ENCODE data around the gene NTN4. TPM values are rescaled to one million over a fixed set of nuclear protein-coding genes. Genes with fewer than 3 reads are reported as not detected.

Gene NTN4
- total RNA-seq, 1 donor from 2014 or later = 136 TPM

- Histone ChIP-seq H3K36me3 (no peaks in the 10 kb centered on the region), H3K27me3 (no peaks in the 10 kb centered on the region), H3K4me1 (no peaks in the 10 kb centered on the region), H3K4me3 (no peak overlapping the region), H3K9me3 (no peaks in the 10 kb centered on the region), H3K27ac (no peak overlapping the region)
- no peak for TF ChIP-seq CTCF (IDR thresholded peaks at IDR 0.05)
- no peak for DNase-seq
- intact Hi-C loops (cut with DNase I) = no loop called here
- ATAC-seq = no peak
Measured at GRCh38 chr12:95642583-95642982, 148.0 kb downstream of the NTN4 start.

- no peak for TF ChIP-seq CTCF (IDR thresholded peaks at IDR 0.05)
Measured at GRCh38 chr12:95641299-95641952, 149.1 kb downstream of the NTN4 start.

GRCh38 chr12:95640516-95640915 lies 150.0 kb downstream of the NTN4 start:
- intact Hi-C loops (cut with DNase I) = no loop called here
- Histone ChIP-seq H3K4me3 (no peak overlapping the region), H3K27me3 (no peaks in the 10 kb centered on the region), H3K9me3 (no peaks in the 10 kb centered on the region), H3K4me1 (no peaks in the 10 kb centered on the region), H3K27ac (no peak overlapping the region), H3K36me3 (no peaks in the 10 kb centered on the region)
- DNase-seq = no peak
- no peak for ATAC-seq
- no peak for TF ChIP-seq CTCF (IDR thresholded peaks at IDR 0.05)

More at GRCh38 chr12:95641299-95641952, 149.1 kb downstream of the NTN4 start:
- Histone ChIP-seq H3K36me3 (no peaks in the 10 kb centered on the region), H3K4me3 (no peak overlapping the region), H3K27me3 (no peaks in the 10 kb centered on the region), H3K4me1 (no peaks in the 10 kb centered on the region), H3K9me3 (no peaks in the 10 kb centered on the region), H3K27ac (no peak overlapping the region)
- intact Hi-C loops (cut with DNase I) = no loop called here
- ATAC-seq (no peak), DNase-seq (no peak)

GRCh38 chr12:95637471-95638155 lies 153.0 kb downstream of the NTN4 start:
- Histone ChIP-seq H3K9me3 (no peaks in the 10 kb centered on the region), H3K36me3 (no peaks in the 10 kb centered on the region), H3K27me3 (no peaks in the 10 kb centered on the region), H3K4me1 (peaks cover 7% of the 10 kb centered on the region), H3K27ac (no peak overlapping the region), H3K4me3 (no peak overlapping the region)
- no peak for ATAC-seq
- intact Hi-C loops (cut with DNase I) = no loop called here
- DNase-seq = no peak
- no peak for TF ChIP-seq CTCF (IDR thresholded peaks at IDR 0.05)

- H3K4me1 ChIP-seq = peaks cover 7% of the 10 kb centered on the region
- H3K9me3 ChIP-seq = no peaks in the 10 kb centered on the region
- no peak for DNase-seq
- H3K27ac ChIP-seq = no peak overlapping the region
- no peak for TF ChIP-seq CTCF (IDR thresholded peaks at IDR 0.05)
- H3K4me3 ChIP-seq = no peak overlapping the region
- no peaks in the 10 kb centered on the region for H3K27me3 ChIP-seq
- ATAC-seq = no peak
- no peaks in the 10 kb centered on the region for H3K36me3 ChIP-seq
- intact Hi-C loops (cut with DNase I) = no loop called here
Measured at GRCh38 chr12:95637010-95637409, 153.6 kb downstream of the NTN4 start.

Measured in upper lobe of right lung (tissue), 1 donor.